ENCODE results near the gene MEIS2. TPM values are rescaled to one million over a fixed set of nuclear protein-coding genes. Genes with fewer than 3 reads are reported as not detected.

Gene MEIS2
- total RNA-seq, 1 experiment from 2014 or later: 28.7 TPM

DNA sequence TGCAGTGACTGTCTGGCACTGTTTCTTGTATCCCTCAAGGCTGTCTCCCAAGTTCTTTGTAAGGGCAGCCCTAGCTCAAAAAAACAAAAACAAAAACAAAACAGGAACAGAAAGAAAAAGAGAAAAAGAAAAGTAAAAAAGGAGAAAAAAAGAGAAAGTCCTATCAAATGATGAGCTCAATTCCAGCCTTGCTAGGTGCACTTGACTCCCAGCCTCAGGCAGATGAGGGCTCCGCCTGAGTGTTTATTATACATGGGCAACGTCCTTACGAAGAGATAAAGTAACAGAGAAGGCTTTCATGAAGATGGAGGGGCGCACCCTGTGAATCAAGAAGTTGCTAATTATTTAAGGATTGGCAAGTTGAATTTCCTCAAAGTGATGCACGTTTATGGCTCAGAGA, 175.3 kb downstream of the MEIS2 start:
- H3K9me3 ChIP-seq: no peaks in the 10 kb centered on the region
- intact Hi-C loops (cut with micrococcal nuclease; ENCODE audit: unreplicated experiment): no loop called here
- H3K27me3 Mint-ChIP-seq (ENCODE audit: insufficient read depth, unreplicated experiment): no peaks in the 10 kb centered on the region

DNA sequence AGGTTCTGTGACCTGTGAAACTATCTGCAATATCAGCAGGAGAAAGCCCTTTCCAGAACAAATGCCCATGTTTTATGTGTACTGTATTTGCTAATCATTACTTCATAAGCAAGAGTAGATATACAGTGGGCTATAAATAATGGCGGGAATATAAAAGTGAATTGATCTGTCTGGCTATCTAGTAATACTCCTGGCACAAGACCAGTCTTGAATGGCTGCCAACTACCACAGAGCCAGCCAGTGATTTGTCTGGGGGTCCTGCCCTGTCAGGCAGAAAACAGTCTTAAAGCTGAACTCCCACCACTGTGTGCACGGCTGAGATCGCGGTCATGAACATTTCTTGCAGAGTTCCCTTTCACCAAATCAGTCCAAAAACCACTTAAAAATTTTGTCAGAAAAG, 176.3 kb downstream of the MEIS2 start:
- BruUV-seq (replicated peaks): no TSS peak
- POLR2A ChIA-PET: no interaction called here
- Mint-ChIP-seq H3K9me3 (ENCODE audit: unreplicated experiment) (no peaks in the 10 kb centered on the region), H3K4me1 (ENCODE audit: low read depth, unreplicated experiment) (no peaks in the 10 kb centered on the region), H3K27ac (ENCODE audit: unreplicated experiment) (no peak overlapping the region), H3K4me3 (ENCODE audit: unreplicated experiment) (no peak overlapping the region), H3K27me3 (ENCODE audit: insufficient read depth, unreplicated experiment) (no peaks in the 10 kb centered on the region), H3K36me3 (ENCODE audit: insufficient read depth, unreplicated experiment) (no peaks in the 10 kb centered on the region)
- no peak for DNase-seq
- Histone ChIP-seq H3K4me1 (no peaks in the 10 kb centered on the region), H3K9me3 (no peaks in the 10 kb centered on the region), H3K27me3 (replicated peaks; ENCODE audit: control insufficient read depth, insufficient read depth, low read length) (no peaks in the 10 kb centered on the region), H3K4me3 (ENCODE audit: low read depth, low read length) (no peak overlapping the region), H3K36me3 (ENCODE audit: control insufficient read depth, insufficient read depth, low read length) (no peaks in the 10 kb centered on the region)
- TF ChIP-seq, protein P1, sequence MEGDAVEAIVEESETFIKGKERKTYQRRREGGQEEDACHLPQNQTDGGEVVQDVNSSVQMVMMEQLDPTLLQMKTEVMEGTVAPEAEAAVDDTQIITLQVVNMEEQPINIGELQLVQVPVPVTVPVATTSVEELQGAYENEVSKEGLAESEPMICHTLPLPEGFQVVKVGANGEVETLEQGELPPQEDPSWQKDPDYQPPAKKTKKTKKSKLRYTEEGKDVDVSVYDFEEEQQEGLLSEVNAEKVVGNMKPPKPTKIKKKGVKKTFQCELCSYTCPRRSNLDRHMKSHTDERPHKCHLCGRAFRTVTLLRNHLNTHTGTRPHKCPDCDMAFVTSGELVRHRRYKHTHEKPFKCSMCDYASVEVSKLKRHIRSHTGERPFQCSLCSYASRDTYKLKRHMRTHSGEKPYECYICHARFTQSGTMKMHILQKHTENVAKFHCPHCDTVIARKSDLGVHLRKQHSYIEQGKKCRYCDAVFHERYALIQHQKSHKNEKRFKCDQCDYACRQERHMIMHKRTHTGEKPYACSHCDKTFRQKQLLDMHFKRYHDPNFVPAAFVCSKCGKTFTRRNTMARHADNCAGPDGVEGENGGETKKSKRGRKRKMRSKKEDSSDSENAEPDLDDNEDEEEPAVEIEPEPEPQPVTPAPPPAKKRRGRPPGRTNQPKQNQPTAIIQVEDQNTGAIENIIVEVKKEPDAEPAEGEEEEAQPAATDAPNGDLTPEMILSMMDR (IDR thresholded peaks at IDR 0.05; ENCODE audit: insufficient read depth in 1 of 2, low read depth in 1 of 2, low read length in 1 of 2, severe bottlenecking in 1 of 2, unreplicated experiment in 1 of 2): no peak
- intact Hi-C loops (cut with micrococcal nuclease; ENCODE audit: unreplicated experiment): no loop called here
- CTCF ChIA-PET: no interaction called here

More for the DNA sequence above, 175.3 kb downstream of the MEIS2 start:
- no peaks in the 10 kb centered on the region for H3K9me3 Mint-ChIP-seq (ENCODE audit: unreplicated experiment)
- ChIA-PET POLR2A (no interaction called here), CTCF (no interaction called here)
- peaks cover 9% of the 10 kb centered on the region for H3K36me3 Mint-ChIP-seq (ENCODE audit: insufficient read depth, unreplicated experiment)
- Histone ChIP-seq H3K4me3 (ENCODE audit: low read depth, low read length) (no peak overlapping the region), H3K27me3 (replicated peaks; ENCODE audit: control insufficient read depth, insufficient read depth, low read length) (no peaks in the 10 kb centered on the region), H3K36me3 (ENCODE audit: control insufficient read depth, insufficient read depth, low read length) (no peaks in the 10 kb centered on the region), H3K4me1 (no peaks in the 10 kb centered on the region)
- no peak for DNase-seq
- H3K4me3 Mint-ChIP-seq (ENCODE audit: unreplicated experiment): no peak overlapping the region
- no peaks in the 10 kb centered on the region for H3K4me1 Mint-ChIP-seq (ENCODE audit: low read depth, unreplicated experiment)
- BruUV-seq (replicated peaks): no TSS peak
- H3K27ac Mint-ChIP-seq (ENCODE audit: unreplicated experiment): no peak overlapping the region
- TF ChIP-seq, protein P1 (IDR thresholded peaks at IDR 0.05; ENCODE audit: insufficient read depth in 1 of 2, low read depth in 1 of 2, low read length in 1 of 2, severe bottlenecking in 1 of 2, unreplicated experiment in 1 of 2): no peak

DNA sequence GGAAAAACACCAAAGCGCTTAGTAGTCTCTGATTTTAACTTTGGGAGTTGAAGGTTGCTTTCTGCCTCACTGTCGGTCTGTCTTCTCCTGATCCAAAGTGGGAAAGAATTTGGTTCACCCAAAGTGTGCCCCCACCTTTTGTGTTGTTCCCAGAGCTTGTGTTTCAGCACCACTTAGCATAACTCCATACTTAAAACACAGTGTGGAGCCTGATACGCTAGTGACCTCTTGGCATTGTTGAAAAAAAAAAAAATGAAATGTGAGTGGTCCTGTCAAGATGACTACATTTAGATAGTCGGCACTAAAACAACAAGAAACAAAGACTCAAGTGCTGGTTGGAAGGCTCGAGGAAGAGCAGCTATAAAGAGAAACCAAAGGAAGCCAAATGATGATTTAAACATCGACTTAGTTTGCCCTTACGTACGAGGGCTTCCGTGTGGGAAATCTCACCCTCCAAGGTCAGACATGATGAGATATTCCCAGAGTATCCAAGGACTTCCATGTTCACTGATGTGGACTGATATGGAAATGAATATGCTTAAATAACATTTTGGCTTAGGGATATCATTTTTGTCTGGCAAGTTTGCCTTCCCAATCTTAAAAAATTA, 178.8 kb downstream of the MEIS2 start:
- H3K9me3 Mint-ChIP-seq (ENCODE audit: unreplicated experiment): no peaks in the 10 kb centered on the region
- H3K36me3 Mint-ChIP-seq (ENCODE audit: insufficient read depth, unreplicated experiment): no peaks in the 10 kb centered on the region
- POLR2A ChIA-PET: no interaction called here
- TF ChIP-seq, protein P1 (IDR thresholded peaks at IDR 0.05; ENCODE audit: insufficient read depth in 1 of 2, low read depth in 1 of 2, low read length in 1 of 2, severe bottlenecking in 1 of 2, unreplicated experiment in 1 of 2): no peak
- no TSS peak for BruUV-seq (replicated peaks)
- intact Hi-C loops (cut with micrococcal nuclease; ENCODE audit: unreplicated experiment): no loop called here
- Histone ChIP-seq H3K4me3 (ENCODE audit: low read depth, low read length) (no peak overlapping the region), H3K4me1 (peaks cover 14% of the 10 kb centered on the region; the same call in 1 of the 2 replicates), H3K27me3 (replicated peaks; ENCODE audit: control insufficient read depth, insufficient read depth, low read length) (no peaks in the 10 kb centered on the region), H3K9me3 (no peaks in the 10 kb centered on the region), H3K36me3 (ENCODE audit: control insufficient read depth, insufficient read depth, low read length) (no peaks in the 10 kb centered on the region)
- DNase-seq: no peak
- no peak overlapping the region for H3K4me3 Mint-ChIP-seq (ENCODE audit: unreplicated experiment)
- H3K4me1 Mint-ChIP-seq (ENCODE audit: low read depth, unreplicated experiment): peaks cover 13% of the 10 kb centered on the region
- no peak overlapping the region for H3K27ac Mint-ChIP-seq (ENCODE audit: unreplicated experiment)
- CTCF ChIA-PET: no interaction called here
- no peaks in the 10 kb centered on the region for H3K27me3 Mint-ChIP-seq (ENCODE audit: insufficient read depth, unreplicated experiment)

All from Caco-2 (cell line).